ENCODE measurements around the gene INTS4. TPM values are rescaled to one million over a fixed set of nuclear protein-coding genes. Genes with fewer than 3 reads are reported as not detected.
A peak's percentile ranks its signal among the peaks of the same experiment; 100 is the strongest.

INTS4 gene
- total RNA-seq, 2 experiments from 2014 or later: 50.6 to 57.0 TPM

- H3K4me1 ChIP-seq (ENCODE audit: insufficient read depth, low read length, poor library complexity, severe bottlenecking): no peaks in the 10 kb centered on the region
- CTCF ChIA-PET (ENCODE audit: unreplicated experiment): no interaction called here
- DNase-seq (ENCODE audit: low spot score): no peak
- no TSS peak for BruUV-seq (replicated peaks)
- H3K4me2 ChIP-seq (ENCODE audit: low read length): peak overlapping the region; percentile 32; the same call in 1 of the 2 replicates
- H2AFZ ChIP-seq (ENCODE audit: low read length): peak overlapping the region; percentile 97
- H3K4me3 ChIP-seq (ENCODE audit: low read depth, low read length, poor library complexity, severe bottlenecking): no peak overlapping the region
- no peaks in the 10 kb centered on the region for H3K9me3 ChIP-seq (ENCODE audit: low read length)
- H3K36me3 ChIP-seq (ENCODE audit: insufficient read depth, low read length): no peaks in the 10 kb centered on the region
- TF ChIP-seq CTCF (conservative IDR thresholded peaks at IDR 0.05; ENCODE audit: low read length): no peak
- TF ChIP-seq EZH2phosphoT487 (IDR thresholded peaks at IDR 0.05; ENCODE audit: borderline replicate concordance, low read depth, low read length): no peak
- H3K79me2 ChIP-seq (ENCODE audit: insufficient read depth, low read depth, low read length): no peaks in the 10 kb centered on the region
- no peak overlapping the region for H3K27ac ChIP-seq (ENCODE audit: low read depth, low read length, poor library complexity, severe bottlenecking)
- intact Hi-C loops (cut with micrococcal nuclease; ENCODE audit: unreplicated experiment): no loop called here
- no peaks in the 10 kb centered on the region for H4K20me1 ChIP-seq (ENCODE audit: insufficient read depth, low read length)
- POLR2A ChIA-PET: interaction anchor here (0.6 to 1.0 kb wide), 5 partner anchors 8 to 331 kb away, joined by 3 to 7 read pairs (median 4); no protein-coding TSS in a partner anchor
- H3K9me2 ChIP-seq (ENCODE audit: insufficient read depth, low read length): no peaks in the 10 kb centered on the region
Observed at GRCh38 chr11:78039391-78039918, 45.0 kb upstream of the INTS4 start.

GRCh38 chr11:78038697-78039313 lies 44.3 kb upstream of the INTS4 start:
- no peak for TF ChIP-seq CTCF (conservative IDR thresholded peaks at IDR 0.05; ENCODE audit: low read length)
- no peak for TF ChIP-seq EZH2phosphoT487 (IDR thresholded peaks at IDR 0.05; ENCODE audit: borderline replicate concordance, low read depth, low read length)
- Histone ChIP-seq H3K27ac (ENCODE audit: low read depth, low read length, poor library complexity, severe bottlenecking) (no peak overlapping the region), H3K4me3 (ENCODE audit: low read depth, low read length, poor library complexity, severe bottlenecking) (no peak overlapping the region), H2AFZ (ENCODE audit: low read length) (no peak overlapping the region), H3K4me2 (ENCODE audit: low read length) (no peak overlapping the region), H3K9me2 (ENCODE audit: insufficient read depth, low read length) (no peaks in the 10 kb centered on the region), H3K36me3 (ENCODE audit: insufficient read depth, low read length) (no peaks in the 10 kb centered on the region), H4K20me1 (ENCODE audit: insufficient read depth, low read length) (no peaks in the 10 kb centered on the region), H3K4me1 (ENCODE audit: insufficient read depth, low read length, poor library complexity, severe bottlenecking) (no peaks in the 10 kb centered on the region), H3K9me3 (ENCODE audit: low read length) (no peaks in the 10 kb centered on the region), H3K79me2 (ENCODE audit: insufficient read depth, low read depth, low read length) (no peaks in the 10 kb centered on the region)
- BruUV-seq (replicated peaks): no TSS peak
- intact Hi-C loops (cut with micrococcal nuclease; ENCODE audit: unreplicated experiment): no loop called here
- no peak for DNase-seq (ENCODE audit: low spot score)
- ChIA-PET POLR2A (interaction anchor here (0.8 to 1.0 kb wide), 2 partner anchors 15 to 18 kb away, joined by 4 read pairs; no protein-coding TSS in a partner anchor), CTCF (ENCODE audit: unreplicated experiment) (no interaction called here)
